ENCODE measurements around the gene KAT6B.

GRCh38 chr10:74976565-74976964 lies 150.2 kb downstream of the KAT6B start:
- TF ChIP-seq, protein P1, sequence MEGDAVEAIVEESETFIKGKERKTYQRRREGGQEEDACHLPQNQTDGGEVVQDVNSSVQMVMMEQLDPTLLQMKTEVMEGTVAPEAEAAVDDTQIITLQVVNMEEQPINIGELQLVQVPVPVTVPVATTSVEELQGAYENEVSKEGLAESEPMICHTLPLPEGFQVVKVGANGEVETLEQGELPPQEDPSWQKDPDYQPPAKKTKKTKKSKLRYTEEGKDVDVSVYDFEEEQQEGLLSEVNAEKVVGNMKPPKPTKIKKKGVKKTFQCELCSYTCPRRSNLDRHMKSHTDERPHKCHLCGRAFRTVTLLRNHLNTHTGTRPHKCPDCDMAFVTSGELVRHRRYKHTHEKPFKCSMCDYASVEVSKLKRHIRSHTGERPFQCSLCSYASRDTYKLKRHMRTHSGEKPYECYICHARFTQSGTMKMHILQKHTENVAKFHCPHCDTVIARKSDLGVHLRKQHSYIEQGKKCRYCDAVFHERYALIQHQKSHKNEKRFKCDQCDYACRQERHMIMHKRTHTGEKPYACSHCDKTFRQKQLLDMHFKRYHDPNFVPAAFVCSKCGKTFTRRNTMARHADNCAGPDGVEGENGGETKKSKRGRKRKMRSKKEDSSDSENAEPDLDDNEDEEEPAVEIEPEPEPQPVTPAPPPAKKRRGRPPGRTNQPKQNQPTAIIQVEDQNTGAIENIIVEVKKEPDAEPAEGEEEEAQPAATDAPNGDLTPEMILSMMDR (IDR thresholded peaks at IDR 0.05): no peak
- TF ChIP-seq EZH2 (IDR thresholded peaks at IDR 0.05; ENCODE audit: borderline replicate concordance, insufficient read depth, low read depth, low read length, poor library complexity, severe bottlenecking): no peak
